Ovary (tissue), 9 donors: ENCODE results near the gene LBX1. TPM values are rescaled to one million over a fixed set of nuclear protein-coding genes. Genes with fewer than 3 reads are reported as not detected.

ENCODE experiments used
- DNase-seq, 5 donors: peaks; one replicate each; pipeline ENCODE4 v3.0.0-alpha.2; 2019 to 2020
- H3K27ac ChIP-seq, 2 donors: fragments of 200-600 bp; one replicate each; pipeline versions ENCODE4 v1.5.1 to v1.8.0; 2019 to 2022
- H3K27me3 ChIP-seq: fragments of 200-600 bp; one replicate; pipeline ENCODE4 v1.8.0; 2022
- H3K36me3 ChIP-seq: fragments of 200-600 bp; sonication (generic); one replicate; pipeline ENCODE4 v1.5.1; 2019
- H3K4me1 ChIP-seq: one replicate; pipeline ENCODE4 v1.8.1; 2013; ENCODE audit warnings: mild to moderate bottlenecking, moderate library complexity; ENCODE audit not compliant: insufficient read depth
- H3K4me3 ChIP-seq: fragments of 200-600 bp; sonication (generic); one replicate; pipeline ENCODE4 v1.5.1; 2017
- H3K9me3 ChIP-seq, 2 donors: fragments of 200-600 bp in 1 of 2; sonication (generic) in 1 of 2; one replicate each; pipeline versions ENCODE4 v1.5.1 to v1.8.1; 2013 to 2019; ENCODE audit warnings: mild to moderate bottlenecking in 1 of 2, moderate library complexity in 1 of 2
- EP300 ChIP-seq: sonication (generic); formaldehyde crosslinking; IDR thresholded peaks from one replicate; pipeline ENCODE4 v1.6.1; 2017; ENCODE audit warnings: antibody characterized with exemption
- POLR2A ChIP-seq: fragments of 450-650 bp; IDR thresholded peaks from one replicate; pipeline ENCODE4 v1.6.1; 2017; ENCODE audit warnings: antibody characterized with exemption, mild to moderate bottlenecking, moderate library complexity
- WGBS, 3 donors: extraction: QIAGEN DNeasy Blood & Tissue Kit in 1 of 3; methylation state at CpG; one replicate each; pipeline versions ENCODE4 v1.1.5 to v1.1.7; 2013 to 2017; 5-methylcytosine and 5-hydroxymethylcytosine counted together
- intact Hi-C, 4 donors: fragments of 100-400 bp; cut with DNase I; formaldehyde crosslinking; loops; one replicate each; pipeline versions ENCODE4 v1.11.0 to v1.15.1; 2022 to 2023
- polyA plus RNA-seq, 2 donors: library from polyadenylated mRNA; stranded (reverse); fragments of 200-250 nt in 1 of 2; fragments of 350-450 nt in 1 of 2; fragmentation: Illumina TruSeq in 1 of 2; extraction: RNeasy Lipid Tissue Mini Kit (QIAGEN cat#74804) in 1 of 2; gene quantifications; one replicate each; pipeline ENCODE4 v1.2.3, GENCODE V29; 2013 to 2014
- total RNA-seq, 7 donors: library from RNA; depleted of rRNA in 2 of 7; stranded (reverse); fragments of >200 nt in 2 of 7; fragmentation: NEBNext Ultra II Directional in 3 of 7; extraction: Animal tissue kit (Norgen Biotek cat#: 25700) in 3 of 7; gene quantifications; one replicate each; pipeline versions ENCODE4 v1.1.0 to v1.2.4, GENCODE V29; 2016 to 2023
- TF ChIP-seq, protein P1 (sequence below), 3 donors: fragments of 450-650 bp in 2 of 3; fragments of 200-600 bp in 1 of 3; IDR thresholded peaks; one replicate each; pipeline versions ENCODE4 v1.5.1 to v1.8.0; 2016 to 2022; ENCODE audit warnings: antibody characterized with exemption in 3 of 3, mild to moderate bottlenecking in 1 of 3
- donor health status: DM: no; HTN: no; CAD: no; lungs with moderate emphysema.
- donor health status: DM: no; HTN: no; CAD: no.
- donor health status: Bipolar disorder and iron deficiency.
- donor health status: DM: yes; HTN: yes; CAD: no.
- donor health status: DM: no; HTN: no; CAD: no.
- donor health status: DM: yes; HTN: yes; CAD: no.

The LBX1 gene
- total and polyA plus RNA-seq, 9 donors = not detected

DNA sequence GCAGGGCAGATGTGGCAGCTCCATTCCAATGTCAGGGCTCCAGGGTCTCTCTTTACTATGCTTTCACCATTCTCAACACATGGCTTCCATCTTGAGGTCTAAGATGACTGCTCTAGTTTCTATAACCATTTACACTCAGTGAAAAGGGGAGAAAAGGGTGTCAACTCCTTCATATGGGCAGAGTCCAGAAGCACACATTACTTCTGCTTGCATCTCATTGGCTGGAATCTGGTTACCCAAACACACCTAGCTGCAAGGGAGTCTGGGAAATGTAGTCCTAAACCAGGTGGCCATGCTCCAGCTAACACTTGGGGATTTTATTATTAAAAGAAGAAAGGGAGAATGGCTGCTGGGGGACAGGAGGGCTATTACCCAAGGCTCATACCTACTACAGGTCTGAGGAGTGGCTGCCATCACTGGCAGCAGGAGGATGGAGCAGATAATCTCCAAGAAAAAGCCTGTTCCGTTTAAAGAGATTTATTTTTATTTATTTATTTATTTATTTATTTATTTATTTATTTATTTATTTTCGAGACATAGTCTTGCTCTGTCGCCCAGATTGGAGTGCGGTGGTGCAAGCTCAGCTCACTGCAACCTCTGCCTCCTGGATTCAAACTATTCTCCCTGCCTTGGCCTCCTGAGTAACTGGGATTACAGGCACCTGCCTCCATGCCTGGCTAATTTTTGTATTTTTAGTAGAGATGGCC is 29.1 kb upstream of the LBX1 start:
- WGBS, 3 donors = 91 to 93% (median 91%) methylated on average over 4 of the region's 4 CpGs
- H3K36me3 ChIP-seq = no peaks in the 10 kb centered on the region
- no peaks in the 10 kb centered on the region for H3K27me3 ChIP-seq
- H3K9me3 ChIP-seq = peaks cover 0 to 8% of the 10 kb centered on the region in 2 donors
- no peak overlapping the region for H3K27ac ChIP-seq
- intact Hi-C loops = no loop called here
- TF ChIP-seq POLR2A (no peak), EP300 (no peak)
- TF ChIP-seq, protein P1, sequence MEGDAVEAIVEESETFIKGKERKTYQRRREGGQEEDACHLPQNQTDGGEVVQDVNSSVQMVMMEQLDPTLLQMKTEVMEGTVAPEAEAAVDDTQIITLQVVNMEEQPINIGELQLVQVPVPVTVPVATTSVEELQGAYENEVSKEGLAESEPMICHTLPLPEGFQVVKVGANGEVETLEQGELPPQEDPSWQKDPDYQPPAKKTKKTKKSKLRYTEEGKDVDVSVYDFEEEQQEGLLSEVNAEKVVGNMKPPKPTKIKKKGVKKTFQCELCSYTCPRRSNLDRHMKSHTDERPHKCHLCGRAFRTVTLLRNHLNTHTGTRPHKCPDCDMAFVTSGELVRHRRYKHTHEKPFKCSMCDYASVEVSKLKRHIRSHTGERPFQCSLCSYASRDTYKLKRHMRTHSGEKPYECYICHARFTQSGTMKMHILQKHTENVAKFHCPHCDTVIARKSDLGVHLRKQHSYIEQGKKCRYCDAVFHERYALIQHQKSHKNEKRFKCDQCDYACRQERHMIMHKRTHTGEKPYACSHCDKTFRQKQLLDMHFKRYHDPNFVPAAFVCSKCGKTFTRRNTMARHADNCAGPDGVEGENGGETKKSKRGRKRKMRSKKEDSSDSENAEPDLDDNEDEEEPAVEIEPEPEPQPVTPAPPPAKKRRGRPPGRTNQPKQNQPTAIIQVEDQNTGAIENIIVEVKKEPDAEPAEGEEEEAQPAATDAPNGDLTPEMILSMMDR (IDR thresholded peaks at IDR 0.05) = no peak
- DNase-seq = no peak
- no peak overlapping the region for H3K4me3 ChIP-seq
- no peaks in the 10 kb centered on the region for H3K4me1 ChIP-seq

DNA sequence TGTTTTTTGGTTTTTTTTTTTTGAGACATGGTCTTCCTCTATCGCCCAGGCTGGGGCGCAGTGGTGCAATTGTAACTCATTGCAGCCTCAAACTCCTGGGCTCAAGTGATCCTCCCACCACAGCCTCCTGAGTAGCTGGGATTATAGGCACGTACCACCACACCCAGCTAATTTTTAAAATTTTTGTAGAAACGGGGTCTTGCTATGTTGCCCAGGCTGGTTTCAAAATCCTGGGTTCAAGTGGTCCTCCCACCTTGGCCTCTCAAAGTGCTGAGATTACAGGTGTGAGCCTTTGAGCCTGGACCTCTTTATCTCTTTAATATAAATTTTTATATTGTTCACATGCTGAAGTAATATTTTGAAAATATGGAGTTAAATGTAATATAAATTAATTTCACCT is 28.2 kb upstream of the LBX1 start:
- intact Hi-C loops = no loop called here
- no peak for DNase-seq
- 86 to 89% (median 89%) methylated on average over 4 of the region's 4 CpGs for WGBS, 3 donors
- Histone ChIP-seq H3K36me3 (no peaks in the 10 kb centered on the region), H3K4me1 (no peaks in the 10 kb centered on the region), H3K27me3 (no peaks in the 10 kb centered on the region), H3K4me3 (no peak overlapping the region), H3K9me3 (peaks cover 0 to 8% of the 10 kb centered on the region in 2 donors), H3K27ac (no peak overlapping the region)
- TF ChIP-seq POLR2A = no peak
- no peak for TF ChIP-seq EP300
- TF ChIP-seq, protein P1 (IDR thresholded peaks at IDR 0.05) = no peak

DNA sequence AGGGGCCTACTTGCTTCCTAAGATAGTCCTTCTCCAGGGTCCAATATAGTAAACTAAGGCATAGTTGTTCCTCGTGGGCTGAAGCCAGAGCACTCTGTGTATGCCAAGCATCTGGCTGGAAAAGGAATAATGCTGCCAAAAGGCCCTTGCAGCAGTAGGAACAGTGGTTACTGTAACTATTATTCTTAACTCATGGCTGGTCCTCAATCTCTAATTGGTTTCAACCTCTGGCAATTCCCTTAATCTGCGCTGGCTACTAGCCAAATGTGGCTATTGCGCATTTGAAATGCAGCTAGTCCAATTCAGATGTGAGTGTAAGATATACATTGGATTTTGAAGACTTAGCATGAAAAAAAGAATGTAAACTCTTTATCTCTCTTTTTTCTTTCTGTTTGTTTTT is 27.8 kb upstream of the LBX1 start:
- peaks cover 0 to 8% of the 10 kb centered on the region in 2 donors for H3K9me3 ChIP-seq
- no peak overlapping the region for H3K4me3 ChIP-seq
- no peaks in the 10 kb centered on the region for H3K4me1 ChIP-seq
- no peaks in the 10 kb centered on the region for H3K36me3 ChIP-seq
- no peaks in the 10 kb centered on the region for H3K27me3 ChIP-seq
- TF ChIP-seq, protein P1 (IDR thresholded peaks at IDR 0.05) = no peak
- TF ChIP-seq POLR2A (no peak), EP300 (no peak)
- intact Hi-C loops = no loop called here
- H3K27ac ChIP-seq = no peak overlapping the region
- no peak for DNase-seq
- WGBS, 3 donors = 65 to 75% (median 68%) methylated on average over 3 of the region's 3 CpGs

DNA sequence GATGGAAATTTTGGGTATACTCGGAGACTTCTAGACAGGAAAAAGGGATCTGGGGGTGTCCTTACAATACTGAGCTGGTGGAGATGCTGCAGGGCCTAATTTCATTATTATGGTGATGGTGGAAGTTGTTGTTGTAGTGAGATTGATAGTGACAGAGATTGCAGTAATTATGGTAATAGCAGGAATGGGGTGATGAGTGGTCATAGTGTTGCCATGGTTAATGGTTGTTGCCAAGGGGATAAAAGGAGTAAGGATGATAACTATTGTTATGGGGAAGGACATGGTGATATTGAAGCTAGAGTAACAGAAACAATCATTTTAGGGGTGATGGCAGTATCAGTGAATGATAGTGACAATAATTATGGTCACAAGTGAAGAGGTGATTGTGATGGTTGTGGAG is 27.1 kb upstream of the LBX1 start:
- no peak overlapping the region for H3K27ac ChIP-seq
- no peak for DNase-seq
- peaks cover 0 to 8% of the 10 kb centered on the region in 2 donors for H3K9me3 ChIP-seq
- TF ChIP-seq EP300 = no peak
- no peak for TF ChIP-seq POLR2A
- TF ChIP-seq, protein P1 (IDR thresholded peaks at IDR 0.05) = no peak
- no peaks in the 10 kb centered on the region for H3K36me3 ChIP-seq
- H3K27me3 ChIP-seq = no peaks in the 10 kb centered on the region
- no peaks in the 10 kb centered on the region for H3K4me1 ChIP-seq
- intact Hi-C loops = no loop called here
- no peak overlapping the region for H3K4me3 ChIP-seq
- WGBS, 3 donors = 80 to 94% (median 81%) methylated on average over 1 of the region's 1 CpG
